Measurements from ENCODE around the gene PTRHD1.
"Not testable (repeated sequence)": the region's sequence is repeated elsewhere in the genome, so short reads cannot be mapped to it uniquely, and the experiment has no call there.

The PTRHD1 gene

GRCh38 chr2:24792874-24793760 lies at the start of gene PTRHD1, which contains the start of gene CENPO:
PTRHD1 (minus strand) TSS chr2:24793391; CDS start chr2:24793377, 14 bp downstream.
CENPO (plus strand) TSS chr2:24793425; CDS start chr2:24793920, 495 bp downstream.
- peak; percentile 98 for DNase-seq (ENCODE audit: low read depth)
- peaks cover 10% of the 10 kb centered on the region for H3K36me3 ChIP-seq (ENCODE audit: control insufficient read depth, insufficient read depth, low read length, severe bottlenecking)
- H3K9ac ChIP-seq (ENCODE audit: low read length), result peak within 1 kb of the TSS; percentile 95
- peaks cover 8% of the 10 kb centered on the region for H3K4me1 ChIP-seq (ENCODE audit: control insufficient read depth, insufficient read depth, low read length)
- H3K4me3 ChIP-seq (ENCODE audit: low read length), result peak within 1 kb of the TSS; percentile 88
- no peaks in the 10 kb centered on the region for H3K27me3 ChIP-seq (replicated peaks; ENCODE audit: control insufficient read depth, insufficient read depth, low read length)
- no peaks in the 10 kb centered on the region for H3K9me3 ChIP-seq (ENCODE audit: control insufficient read depth, low read length)

GRCh38 chr2:24842081-24843050 lies 49.2 kb upstream of the PTRHD1 start:
- H3K9ac ChIP-seq (ENCODE audit: low read length), result no peak overlapping the region
- peaks cover 31% of the 10 kb centered on the region for H3K36me3 ChIP-seq (ENCODE audit: control insufficient read depth, insufficient read depth, low read length, severe bottlenecking)
- H3K27me3 ChIP-seq (replicated peaks; ENCODE audit: control insufficient read depth, insufficient read depth, low read length), result no peaks in the 10 kb centered on the region
- H3K4me3 ChIP-seq (ENCODE audit: low read length), result no peak overlapping the region
- no peaks in the 10 kb centered on the region for H3K9me3 ChIP-seq (ENCODE audit: control insufficient read depth, low read length)
- DNase-seq (ENCODE audit: low read depth), result no peak
- H3K4me1 ChIP-seq (ENCODE audit: control insufficient read depth, insufficient read depth, low read length), result no peaks in the 10 kb centered on the region

- Histone ChIP-seq H3K4me3 (ENCODE audit: low read length) (no peak overlapping the region), H3K9me3 (ENCODE audit: control insufficient read depth, low read length) (no peaks in the 10 kb centered on the region), H3K36me3 (ENCODE audit: control insufficient read depth, insufficient read depth, low read length, severe bottlenecking) (peaks cover 42% of the 10 kb centered on the region), H3K4me1 (ENCODE audit: control insufficient read depth, insufficient read depth, low read length) (no peaks in the 10 kb centered on the region), H3K27me3 (replicated peaks; ENCODE audit: control insufficient read depth, insufficient read depth, low read length) (no peaks in the 10 kb centered on the region), H3K9ac (ENCODE audit: low read length) (no peak overlapping the region)
- no peak for DNase-seq (ENCODE audit: low read depth)
Measured at GRCh38 chr2:24840962-24841945, 48.1 kb upstream of the PTRHD1 start.

GRCh38 chr2:24840164-24840869 lies 47.1 kb upstream of the PTRHD1 start:
- no peak for DNase-seq (ENCODE audit: low read depth)
- H3K36me3 ChIP-seq (ENCODE audit: control insufficient read depth, insufficient read depth, low read length, severe bottlenecking), result peaks cover 47% of the 10 kb centered on the region
- H3K9me3 ChIP-seq (ENCODE audit: control insufficient read depth, low read length), result no peaks in the 10 kb centered on the region
- H3K27me3 ChIP-seq (replicated peaks; ENCODE audit: control insufficient read depth, insufficient read depth, low read length), result no peaks in the 10 kb centered on the region
- H3K4me1 ChIP-seq (ENCODE audit: control insufficient read depth, insufficient read depth, low read length), result no peaks in the 10 kb centered on the region
- H3K9ac ChIP-seq (ENCODE audit: low read length), result no peak overlapping the region
- H3K4me3 ChIP-seq (ENCODE audit: low read length), result no peak overlapping the region

GRCh38 chr2:24839729-24840128 lies 46.5 kb upstream of the PTRHD1 start:
- H3K27me3 ChIP-seq (replicated peaks; ENCODE audit: control insufficient read depth, insufficient read depth, low read length), result no peaks in the 10 kb centered on the region
- H3K36me3 ChIP-seq (ENCODE audit: control insufficient read depth, insufficient read depth, low read length, severe bottlenecking), result peaks cover 53% of the 10 kb centered on the region
- no peak for DNase-seq (ENCODE audit: low read depth)
- no peaks in the 10 kb centered on the region for H3K9me3 ChIP-seq (ENCODE audit: control insufficient read depth, low read length)
- no peak overlapping the region for H3K4me3 ChIP-seq (ENCODE audit: low read length)
- H3K4me1 ChIP-seq (ENCODE audit: control insufficient read depth, insufficient read depth, low read length), result no peaks in the 10 kb centered on the region
- H3K9ac ChIP-seq (ENCODE audit: low read length), result no peak overlapping the region

GRCh38 chr2:24838541-24838940 lies 45.4 kb upstream of the PTRHD1 start:
- no peak for DNase-seq (ENCODE audit: low read depth)
- no peak overlapping the region for H3K9ac ChIP-seq (ENCODE audit: low read length)
- H3K27me3 ChIP-seq (replicated peaks; ENCODE audit: control insufficient read depth, insufficient read depth, low read length), result no peaks in the 10 kb centered on the region
- no peaks in the 10 kb centered on the region for H3K4me1 ChIP-seq (ENCODE audit: control insufficient read depth, insufficient read depth, low read length)
- H3K4me3 ChIP-seq (ENCODE audit: low read length), result no peak overlapping the region
- H3K36me3 ChIP-seq (ENCODE audit: control insufficient read depth, insufficient read depth, low read length, severe bottlenecking), result peaks cover 60% of the 10 kb centered on the region
- H3K9me3 ChIP-seq (ENCODE audit: control insufficient read depth, low read length), result no peaks in the 10 kb centered on the region

GRCh38 chr2:24837996-24838513 lies 44.9 kb upstream of the PTRHD1 start:
- H3K9ac ChIP-seq (ENCODE audit: low read length), result no peak overlapping the region
- no peak for DNase-seq (ENCODE audit: low read depth)
- no peaks in the 10 kb centered on the region for H3K27me3 ChIP-seq (replicated peaks; ENCODE audit: control insufficient read depth, insufficient read depth, low read length)
- no peak overlapping the region for H3K4me3 ChIP-seq (ENCODE audit: low read length)
- H3K36me3 ChIP-seq (ENCODE audit: control insufficient read depth, insufficient read depth, low read length, severe bottlenecking), result peaks cover 65% of the 10 kb centered on the region
- H3K4me1 ChIP-seq (ENCODE audit: control insufficient read depth, insufficient read depth, low read length), result no peaks in the 10 kb centered on the region
- no peaks in the 10 kb centered on the region for H3K9me3 ChIP-seq (ENCODE audit: control insufficient read depth, low read length)

GRCh38 chr2:24836706-24837105 lies 43.5 kb upstream of the PTRHD1 start:
- H3K4me3 ChIP-seq (ENCODE audit: low read length), result no peak overlapping the region
- peaks cover 60% of the 10 kb centered on the region for H3K36me3 ChIP-seq (ENCODE audit: control insufficient read depth, insufficient read depth, low read length, severe bottlenecking)
- no peaks in the 10 kb centered on the region for H3K4me1 ChIP-seq (ENCODE audit: control insufficient read depth, insufficient read depth, low read length)
- H3K9ac ChIP-seq (ENCODE audit: low read length), result no peak overlapping the region
- H3K9me3 ChIP-seq (ENCODE audit: control insufficient read depth, low read length), result no peaks in the 10 kb centered on the region
- DNase-seq (ENCODE audit: low read depth), result no peak
- no peaks in the 10 kb centered on the region for H3K27me3 ChIP-seq (replicated peaks; ENCODE audit: control insufficient read depth, insufficient read depth, low read length)

- no peaks in the 10 kb centered on the region for H3K9me3 ChIP-seq (ENCODE audit: control insufficient read depth, low read length)
- no peak overlapping the region for H3K4me3 ChIP-seq (ENCODE audit: low read length)
- no peaks in the 10 kb centered on the region for H3K4me1 ChIP-seq (ENCODE audit: control insufficient read depth, insufficient read depth, low read length)
- no peaks in the 10 kb centered on the region for H3K27me3 ChIP-seq (replicated peaks; ENCODE audit: control insufficient read depth, insufficient read depth, low read length)
- H3K36me3 ChIP-seq (ENCODE audit: control insufficient read depth, insufficient read depth, low read length, severe bottlenecking), result peaks cover 55% of the 10 kb centered on the region
- no peak for DNase-seq (ENCODE audit: low read depth)
- no peak overlapping the region for H3K9ac ChIP-seq (ENCODE audit: low read length)
Measured at GRCh38 chr2:24836206-24836605, 43.0 kb upstream of the PTRHD1 start.

GRCh38 chr2:24835411-24835810 lies 42.2 kb upstream of the PTRHD1 start:
- DNase-seq (ENCODE audit: low read depth), result not testable (repeated sequence)

More at GRCh38 chr2:24835411-24835810, 42.2 kb upstream of the PTRHD1 start:
- H3K36me3 ChIP-seq (ENCODE audit: control insufficient read depth, insufficient read depth, low read length, severe bottlenecking), result peaks cover 51% of the 10 kb centered on the region
- not testable (repeated sequence) for H3K27me3 ChIP-seq (replicated peaks; ENCODE audit: control insufficient read depth, insufficient read depth, low read length); H3K4me1 ChIP-seq (ENCODE audit: control insufficient read depth, insufficient read depth, low read length); H3K4me3 ChIP-seq (ENCODE audit: low read length); H3K9ac ChIP-seq (ENCODE audit: low read length); H3K9me3 ChIP-seq (ENCODE audit: control insufficient read depth, low read length)
